K562 (cell line): ENCODE results near the gene AARS1. TPM values are rescaled to one million over a fixed set of nuclear protein-coding genes. Genes with fewer than 3 reads are reported as not detected.

ENCODE experiments used
- DACH1 ChIP-seq: fragments of 450-650 bp; IDR thresholded peaks from 2 replicates; pipeline ENCODE4 v1.6.1; 2018; ENCODE audit not compliant: partially characterized antibody
- ERF ChIP-seq: fragments of 450-650 bp; formaldehyde crosslinking; IDR thresholded peaks from 2 replicates; pipeline ENCODE4 v1.4.0; 2020; ENCODE audit warnings: mild to moderate bottlenecking, mixed read lengths
- FOXO4 ChIP-seq: fragments of 450-650 bp; formaldehyde crosslinking; IDR thresholded peaks from 2 replicates; pipeline ENCODE4 v1.4.0; 2020; ENCODE audit warnings: mild to moderate bottlenecking, moderate library complexity
- FOXP1 ChIP-seq: sonication (generic); formaldehyde crosslinking; IDR thresholded peaks from 2 replicates; pipeline ENCODE4 v1.8.0; 2022; ENCODE audit warnings: mild to moderate bottlenecking, missing genetic modification reagents
- HNRNPH1 ChIP-seq: fragments of 200-400 bp; formaldehyde crosslinking; optimal IDR thresholded peaks from 2 replicates; pipeline ENCODE3; 2017; ENCODE audit warnings: low read depth, mild to moderate bottlenecking, low read length, moderate library complexity
- MCM7 ChIP-seq, 2 experiments: fragments of 450-650 bp; IDR thresholded peaks; 2 replicates each; pipeline ENCODE4 v1.6.1; 2016 to 2018
- RBM39 ChIP-seq: fragments of 200-400 bp; formaldehyde crosslinking; optimal IDR thresholded peaks from 2 replicates; pipeline ENCODE3; 2018; ENCODE audit warnings: low read depth, low read length
- REST ChIP-seq, 2 experiments: fragments of 450-650 bp; formaldehyde crosslinking in 1 of 2; IDR thresholded peaks; 2 replicates each; pipeline versions ENCODE4 v1.4.0 to v1.6.1; 2014 to 2020; ENCODE audit warnings: mild to moderate bottlenecking in 2 of 2, borderline replicate concordance in 1 of 2, low read depth in 1 of 2
- RFX7 ChIP-seq: fragments of 250-450 bp; sonication (Bioruptor Pico); IDR thresholded peaks from 2 replicates; pipeline ENCODE4 v1.5.1; 2021; ENCODE audit warnings: mild to moderate bottlenecking
- SRSF3 ChIP-seq: fragments of 200-400 bp; formaldehyde crosslinking; IDR thresholded peaks from 2 replicates; pipeline ENCODE4 v1.6.1; 2016; ENCODE audit warnings: mild to moderate bottlenecking, low read length, moderate library complexity; ENCODE audit not compliant: insufficient read depth
- ZNF398 ChIP-seq: fragments of 250-450 bp; sonication (Bioruptor Pico); IDR thresholded peaks from 2 replicates; pipeline ENCODE4 v1.8.0; 2021; ENCODE audit warnings: moderate library complexity, mild to moderate bottlenecking, inconsistent platforms
- ZNF707 ChIP-seq: fragments of 250-450 bp; sonication (Bioruptor Pico); conservative IDR thresholded peaks from 2 replicates; pipeline ENCODE4 v1.8.0; 2022; ENCODE audit warnings: inconsistent platforms, mild to moderate bottlenecking, moderate library complexity
- polyA plus RNA-seq, 8 experiments: library from polyadenylated mRNA; depleted of rRNA in 4 of 8; stranded (reverse) in 5 of 8; unstranded in 3 of 8; fragments of >200 nt; fragmentation: Nextera tagmentation in 2 of 8; fragmentation: Illumina TruSeq in 1 of 8; extraction: Ambion mirVana in 2 of 8; extraction: Trizol in 1 of 8; gene quantifications; 2 replicates each; pipeline versions ENCODE4 v1.2.1 to v1.2.3, GENCODE V29; 2011 to 2014; ENCODE audit warnings: inconsistent platforms in 1 of 8, missing spikeins in 1 of 8
- total RNA-seq, 7 experiments: library from RNA; depleted of rRNA in 6 of 7; stranded (reverse); fragments of >200 nt in 6 of 7; fragmentation: Illumina TruSeq in 2 of 7; extraction: Trizol in 2 of 7; gene quantifications; 2 replicates each; pipeline versions ENCODE4 v1.2.1 to v1.2.3, GENCODE V29; 2011 to 2021; ENCODE audit warnings: low replicate concordance in 1 of 7
- TF ChIP-seq, protein P1 (sequence below): fragments of 250-450 bp; sonication (Bioruptor Pico); IDR thresholded peaks from 2 replicates; pipeline ENCODE4 v1.8.0; 2022; ENCODE audit warnings: inconsistent platforms

Gene AARS1
- total and polyA plus RNA-seq, 9 of the 15 experiments (the other 6 are each of a cell fraction or from before 2014, with no cell fraction given) = 50.1 to 235 (median 174) TPM

DNA sequence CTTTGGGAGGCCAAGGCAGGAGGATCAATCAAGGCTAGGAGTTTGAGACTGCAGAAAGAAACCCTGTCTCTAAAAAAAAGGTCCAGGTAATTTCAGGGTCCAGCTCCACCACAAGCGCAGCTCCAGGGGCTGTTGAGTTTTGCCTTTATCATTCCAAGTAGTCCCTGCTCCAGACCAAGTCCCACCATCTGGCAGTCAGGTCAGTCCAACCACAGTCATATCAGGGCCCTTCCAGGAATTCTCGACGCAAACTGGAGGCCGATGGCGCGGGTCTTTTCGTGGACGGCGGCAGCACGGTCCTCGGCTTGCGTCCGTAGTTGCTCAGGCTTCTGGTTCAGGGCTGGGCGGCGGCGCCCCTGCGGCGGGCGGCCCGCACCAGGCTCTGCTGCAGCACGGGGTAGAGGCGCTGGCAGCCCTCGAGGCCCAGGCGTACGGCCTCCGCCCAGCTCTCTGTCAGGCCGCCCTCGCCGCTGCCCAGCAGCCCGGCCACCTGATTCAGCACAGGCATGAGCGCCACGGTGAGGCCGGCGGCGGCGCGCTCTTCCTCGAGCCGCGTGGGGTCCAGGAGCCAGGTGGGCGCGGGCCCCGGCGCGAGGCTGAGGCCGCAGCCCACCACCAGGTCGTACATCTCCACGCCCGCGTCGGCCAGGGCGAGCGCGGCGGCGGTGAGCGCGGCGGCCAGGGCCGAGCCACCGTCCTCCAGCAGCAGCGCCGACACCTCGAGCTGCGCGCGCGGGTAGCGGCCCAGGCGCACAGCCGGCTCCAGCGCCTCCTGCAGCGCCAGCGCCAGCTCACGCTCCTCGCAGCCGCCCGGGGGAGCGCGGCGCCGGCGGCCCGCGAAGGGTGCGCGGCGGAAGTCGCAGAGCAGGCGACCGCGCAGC, 38.3 kb downstream of the AARS1 start (continued):
- TF ChIP-seq DACH1 (no peak), ERF (0 out of 2 replicates have a peak, but pooled peaks have one; percentile 23), HNRNPH1 (no peak), RFX7 (CRISPR knock-in tag) (no peak), REST (IDR thresholded peaks at IDR 0.05; ENCODE audit: borderline replicate concordance) (0 out of 2 replicates have a peak, but pooled peaks have one; percentile 30), REST (CRISPR knock-in tag; IDR thresholded peaks at IDR 0.05; ENCODE audit: low read depth) (no peak), ZNF707 (CRISPR knock-in tag) (no peak), FOXO4 (CRISPR knock-in tag) (no peak), MCM7 (IDR thresholded peaks at IDR 0.05) (no peak), FOXP1 (CRISPR knock-in tag) (no peak), RBM39 (no peak), ZNF398 (CRISPR knock-in tag) (no peak), SRSF3 (no peak)
- TF ChIP-seq, protein P1, sequence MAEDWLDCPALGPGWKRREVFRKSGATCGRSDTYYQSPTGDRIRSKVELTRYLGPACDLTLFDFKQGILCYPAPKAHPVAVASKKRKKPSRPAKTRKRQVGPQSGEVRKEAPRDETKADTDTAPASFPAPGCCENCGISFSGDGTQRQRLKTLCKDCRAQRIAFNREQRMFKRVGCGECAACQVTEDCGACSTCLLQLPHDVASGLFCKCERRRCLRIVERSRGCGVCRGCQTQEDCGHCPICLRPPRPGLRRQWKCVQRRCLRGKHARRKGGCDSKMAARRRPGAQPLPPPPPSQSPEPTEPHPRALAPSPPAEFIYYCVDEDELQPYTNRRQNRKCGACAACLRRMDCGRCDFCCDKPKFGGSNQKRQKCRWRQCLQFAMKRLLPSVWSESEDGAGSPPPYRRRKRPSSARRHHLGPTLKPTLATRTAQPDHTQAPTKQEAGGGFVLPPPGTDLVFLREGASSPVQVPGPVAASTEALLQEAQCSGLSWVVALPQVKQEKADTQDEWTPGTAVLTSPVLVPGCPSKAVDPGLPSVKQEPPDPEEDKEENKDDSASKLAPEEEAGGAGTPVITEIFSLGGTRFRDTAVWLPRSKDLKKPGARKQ (CRISPR knock-in tag) = no peak
